H1 (cell line): ENCODE measurements around the gene BCL11A. TPM values are rescaled to one million over a fixed set of nuclear protein-coding genes. Genes with fewer than 3 reads are reported as not detected.

Experiments used
- CTCF ChIA-PET: fragments of 300-600 bp; sonication (Branson Sonifier 250); formaldehyde crosslinking; loops from one replicate; lab custom pipeline; 2021; ENCODE audit not compliant: partially characterized antibody; lab: Charles Lee
- POLR2A ChIA-PET: fragments of 300-600 bp; sonication (Branson Sonifier 250); formaldehyde crosslinking; loops from one replicate; lab custom pipeline; 2021; ENCODE audit warnings: inconsistent platforms; ENCODE audit not compliant: partially characterized antibody; lab: Charles Lee
- DNase-seq, 2 experiments: peaks; one replicate each; pipeline versions ENCODE4 v3.0.0 to v3.0.0-alpha.2; 2010 to 2022; ENCODE audit warnings: low spot score in 2 of 2, low read depth in 1 of 2, mixed read lengths in 1 of 2
- FAIRE-seq: peaks from 2 replicates; lab custom pipeline; 2011; peaks lifted over from hg19 to GRCh38; lab: Jason Lieb, UNC
- H2AFZ ChIP-seq: 2 replicates; pipeline ENCODE4 v1.8.1; 2012; ENCODE audit warnings: low read length, inconsistent platforms
- H2AK5ac ChIP-seq: 2 replicates; pipeline ENCODE4 v1.6.1; 2013; ENCODE audit warnings: low read depth, low read length
- H2BK120ac ChIP-seq: replicated peaks from 2 replicates; pipeline ENCODE3; 2013; ENCODE audit warnings: low read depth, low read length, inconsistent platforms
- H2BK12ac ChIP-seq: 2 replicates; pipeline ENCODE4 v1.6.1; 2013; ENCODE audit warnings: low read depth, low read length
- H2BK15ac ChIP-seq: 2 replicates; pipeline ENCODE4 v1.6.1; 2013; ENCODE audit warnings: low read length
- H2BK20ac ChIP-seq: 2 replicates; pipeline ENCODE4 v1.6.1; 2013; ENCODE audit warnings: low read length
- H2BK5ac ChIP-seq: 2 replicates; pipeline ENCODE4 v1.6.1; 2013; ENCODE audit warnings: low read depth, low read length
- H3K14ac ChIP-seq: 2 replicates; pipeline ENCODE4 v1.6.1; 2013; ENCODE audit warnings: inconsistent platforms; ENCODE audit not compliant: insufficient read length
- H3K18ac ChIP-seq: 2 replicates; pipeline ENCODE4 v1.6.1; 2013; ENCODE audit warnings: low read length; ENCODE audit errors: extremely low read depth
- H3K23ac ChIP-seq: 2 replicates; pipeline ENCODE4 v1.6.1; 2013; ENCODE audit warnings: inconsistent platforms; ENCODE audit not compliant: insufficient read length
- H3K23me2 ChIP-seq: 2 replicates; pipeline ENCODE4 v1.6.1; 2013; ENCODE audit warnings: low read depth, low read length
- H3K27ac ChIP-seq: 2 replicates; pipeline ENCODE4 v1.6.1; 2011; ENCODE audit warnings: low read depth, low read length, inconsistent platforms
- H3K27me3 ChIP-seq, 4 experiments: replicated peaks in 1 of 4; 1 replicate in 1 of 4; 2 replicates in 3 of 4; pipeline versions ENCODE4 v1.6.1 to v1.8.1; 2011 to 2013; ENCODE audit warnings: low read length in 3 of 4, mild to moderate bottlenecking in 3 of 4, inconsistent platforms in 2 of 4, mixed read lengths in 2 of 4, moderate library complexity in 1 of 4; ENCODE audit not compliant: control insufficient read depth in 3 of 4, insufficient read depth in 3 of 4; ENCODE audit errors: extremely low read depth in 1 of 4
- H3K36me3 ChIP-seq, 4 experiments: 2 replicates each; pipeline versions ENCODE4 v1.6.1 to v1.8.1; 2011 to 2013; ENCODE audit warnings: mild to moderate bottlenecking in 4 of 4, low read length in 3 of 4, moderate library complexity in 2 of 4, control low read depth in 1 of 4, inconsistent platforms in 1 of 4; ENCODE audit not compliant: insufficient read depth in 4 of 4, control insufficient read depth in 2 of 4
- H3K4ac ChIP-seq: replicated peaks from 2 replicates; pipeline ENCODE3; 2013; ENCODE audit warnings: low read length, low read depth, mixed read lengths, inconsistent platforms; ENCODE audit not compliant: insufficient read length
- H3K4me1 ChIP-seq, 4 experiments: replicated peaks in 1 of 4; 1 replicate in 1 of 4; 2 replicates in 3 of 4; pipeline versions ENCODE4 v1.6.1 to v1.8.1; 2011 to 2013; ENCODE audit warnings: low read length in 3 of 4, inconsistent platforms in 2 of 4, mixed read lengths in 1 of 4; ENCODE audit not compliant: insufficient read depth in 4 of 4, control insufficient read depth in 3 of 4
- H3K4me2 ChIP-seq, 2 experiments: 2 replicates each; pipeline versions ENCODE4 v1.6.1 to v1.8.1; 2011 to 2013; ENCODE audit warnings: low read depth in 2 of 2, low read length in 2 of 2, control low read depth in 1 of 2, inconsistent platforms in 1 of 2, mild to moderate bottlenecking in 1 of 2; ENCODE audit not compliant: insufficient read depth in 1 of 2
- H3K4me3 ChIP-seq, 4 experiments: fragments of 200-600, 300-600 bp in 1 of 4; sonication (generic), shearing (Covaris generic), sonication (Bioruptor Twin) in 1 of 4; 2 replicates each; pipeline versions ENCODE4 v1.5.1 to v1.8.1; 2011 to 2016; ENCODE audit warnings: low read length in 4 of 4, low read depth in 3 of 4, control low read depth in 2 of 4, inconsistent platforms in 2 of 4, mild to moderate bottlenecking in 2 of 4, mixed read lengths in 1 of 4, moderate library complexity in 1 of 4; ENCODE audit not compliant: insufficient read depth in 2 of 4; ENCODE audit errors: extremely low read depth in 1 of 4
- H3K56ac ChIP-seq: replicated peaks from 2 replicates; pipeline ENCODE3; 2013; ENCODE audit warnings: low read depth, mild to moderate bottlenecking, mixed read lengths, low read length, inconsistent platforms; ENCODE audit not compliant: insufficient read length
- H3K79me1 ChIP-seq: 2 replicates; pipeline ENCODE4 v1.6.1; 2013; ENCODE audit warnings: low read depth, low read length, control low read depth
- H3K79me2 ChIP-seq, 2 experiments: 2 replicates each; pipeline versions ENCODE4 v1.6.1 to v1.8.1; 2012 to 2013; ENCODE audit warnings: low read length in 2 of 2, mild to moderate bottlenecking in 2 of 2, inconsistent platforms in 1 of 2; ENCODE audit not compliant: insufficient read depth in 2 of 2, control insufficient read depth in 1 of 2
- H3K9ac ChIP-seq, 4 experiments: replicated peaks in 1 of 4; 1 replicate in 1 of 4; 2 replicates in 3 of 4; pipeline versions ENCODE4 v1.6.1 to v1.8.1; 2011 to 2013; ENCODE audit warnings: low read depth in 3 of 4, low read length in 3 of 4, control low read depth in 2 of 4, mild to moderate bottlenecking in 2 of 4, moderate library complexity in 2 of 4, inconsistent platforms in 1 of 4; ENCODE audit errors: extremely low read depth in 1 of 4
- H3K9me3 ChIP-seq, 2 experiments: 2 replicates each; pipeline versions ENCODE4 v1.6.1 to v1.8.1; 2012 to 2013; ENCODE audit warnings: mild to moderate bottlenecking in 2 of 2, moderate library complexity in 2 of 2, control low read depth in 1 of 2, inconsistent platforms in 1 of 2, low read depth in 1 of 2, low read length in 1 of 2, mixed read lengths in 1 of 2; ENCODE audit not compliant: insufficient read depth in 2 of 2
- H4K20me1 ChIP-seq, 2 experiments: replicated peaks in 1 of 2; 2 replicates each; pipeline versions ENCODE3 to v1.8.1; 2011 to 2013; ENCODE audit warnings: inconsistent platforms in 2 of 2, low read length in 2 of 2, mild to moderate bottlenecking in 1 of 2; ENCODE audit not compliant: insufficient read depth in 2 of 2, control insufficient read depth in 1 of 2
- H4K5ac ChIP-seq: 2 replicates; pipeline ENCODE4 v1.6.1; 2013; ENCODE audit warnings: low read length, low read depth, mixed read lengths, inconsistent platforms; ENCODE audit not compliant: insufficient read length
- H4K8ac ChIP-seq: 2 replicates; pipeline ENCODE4 v1.8.0; 2013; ENCODE audit warnings: mild to moderate bottlenecking, moderate library complexity, low read length, inconsistent platforms; ENCODE audit not compliant: insufficient read depth; ENCODE audit errors: extremely low read depth
- H4K91ac ChIP-seq: replicated peaks from 2 replicates; pipeline ENCODE3; 2013; ENCODE audit warnings: low read length, mixed read lengths, inconsistent platforms; ENCODE audit not compliant: insufficient read length
- EZH2 ChIP-seq: fragments of 200-600 bp; sonication (generic); IDR thresholded peaks from 2 replicates; pipeline ENCODE4 v1.7.1; 2012; ENCODE audit warnings: low read depth, mild to moderate bottlenecking, moderate library complexity, low read length, inconsistent platforms; ENCODE audit not compliant: severe bottlenecking
- JUND ChIP-seq: IDR thresholded peaks from 2 replicates; pipeline ENCODE4 v1.6.1; 2011; ENCODE audit warnings: mild to moderate bottlenecking, improper control_type of control experiment, low read length
- NANOG ChIP-seq: IDR thresholded peaks from 2 replicates; pipeline ENCODE4 v1.6.1; 2011; ENCODE audit warnings: low read length, low read depth, mild to moderate bottlenecking, inconsistent platforms; ENCODE audit not compliant: insufficient read depth, poor library complexity, severe bottlenecking
- PHF8 ChIP-seq: fragments of 200-600 bp; sonication (generic); conservative IDR thresholded peaks from 2 replicates; pipeline ENCODE4 v1.7.1; 2012; ENCODE audit warnings: low read depth, mild to moderate bottlenecking, inconsistent platforms, low read length, moderate library complexity
- SIRT6 ChIP-seq: IDR thresholded peaks from one replicate; pipeline ENCODE4 v1.7.1; 2012; ENCODE audit warnings: low read length, inconsistent platforms
- WGBS, 2 experiments: shearing (Covaris generic) in 1 of 2; methylation state at CpG; one replicate each; pipeline versions ENCODE4 v1.1.6 to v1.1.7; 2013 to 2015; ENCODE audit warnings: low lambda C conversion rate in 2 of 2, mixed read lengths in 2 of 2, inconsistent platforms in 1 of 2, low coverage in 1 of 2, missing lambda C conversion rate in 1 of 2; ENCODE audit not compliant: insufficient replicate concordance in 2 of 2, insufficient coverage in 1 of 2, insufficient read length in 1 of 2; ENCODE audit errors: extremely low coverage in 1 of 2, missing lambda C conversion rate in 1 of 2; 5-methylcytosine and 5-hydroxymethylcytosine counted together
- polyA plus RNA-seq, 7 experiments: library from polyadenylated mRNA; depleted of rRNA in 3 of 7; stranded (reverse) in 5 of 7; unstranded in 2 of 7; fragments of >200 nt in 5 of 7; fragments of 200-250 nt in 2 of 7; gene quantifications; 1 replicate in 5 of 7; 2 replicates in 1 of 7; 4 replicates in 1 of 7; pipeline versions ENCODE4 v1.2.1 to v1.2.3, GENCODE V29; 2011 to 2013; ENCODE audit warnings: missing spikeins in 2 of 7, mixed read lengths in 2 of 7
- total RNA-seq: library from RNA; stranded (reverse); fragmentation: NEBNext Ultra II Directional; extraction: Animal tissue kit (Norgen Biotek cat#: 25700); gene quantifications from 2 replicates; pipeline ENCODE4 v1.2.1, GENCODE V29; 2021
- TF ChIP-seq, protein P1 (sequence below): IDR thresholded peaks from 2 replicates; pipeline ENCODE4 v1.6.1; 2012; ENCODE audit warnings: low read length, inconsistent platforms

The BCL11A gene
- total and polyA plus RNA-seq, 2 of the 8 experiments (the other 6 are each of a cell fraction or from before 2014, with no cell fraction given) = 11.9 to 59.3 TPM

DNA sequence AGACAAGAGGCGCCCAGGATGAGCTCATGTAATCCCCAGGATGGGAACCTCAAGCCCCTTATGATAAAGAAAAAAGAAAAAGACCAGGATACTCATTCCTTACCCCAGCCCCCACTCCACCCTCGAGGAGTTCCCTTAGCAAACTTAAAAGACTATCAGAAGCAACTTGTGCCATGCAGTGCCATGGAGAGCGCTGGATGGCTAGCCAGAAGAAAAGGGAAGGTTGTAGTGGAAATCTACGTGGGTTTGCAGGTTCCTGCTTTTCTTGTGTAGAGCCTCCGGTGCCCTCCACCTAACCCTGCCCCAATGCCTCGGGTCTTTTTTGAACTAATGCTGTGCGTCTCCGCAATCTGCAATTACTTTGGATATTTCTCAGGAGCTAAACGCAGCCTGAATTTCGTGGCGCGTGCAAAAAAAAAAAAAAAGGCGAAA lies 16.2 kb upstream of the BCL11A start:
- Histone ChIP-seq H4K5ac (no peak overlapping the region), H3K9me3 (no peaks in the 10 kb centered on the region), H3K4ac (no peak overlapping the region), H2BK15ac (no peak overlapping the region), H3K23ac (no peak overlapping the region), H3K4me1 (peaks cover 4 to 14% (median 9%) of the 10 kb centered on the region in 4 experiments; a peak in 6 of 7 replicates), H4K91ac (no peak overlapping the region), H3K4me2 (peak overlapping the region; percentile 85 to 99), H2BK5ac (no peak overlapping the region; the same call in 1 of the 2 replicates), H2AFZ (peak overlapping the region; percentile 78), H2AK5ac (no peak overlapping the region), H3K79me1 (no peaks in the 10 kb centered on the region), H3K14ac (no peak overlapping the region), H3K23me2 (peaks cover 9% of the 10 kb centered on the region), H2BK20ac (no peak overlapping the region), H3K9ac (no peak overlapping the region), H3K27ac (no peak overlapping the region), H3K79me2 (no peaks in the 10 kb centered on the region), H3K56ac (no peak overlapping the region), H3K36me3 (no peaks in the 10 kb centered on the region), H3K18ac (peak overlapping the region; percentile 51), H4K20me1 (no peaks in the 10 kb centered on the region), H2BK120ac (no peak overlapping the region), H4K8ac (no peak overlapping the region), H3K27me3 (peaks cover 0 to 18% (median 14%) of the 10 kb centered on the region in 4 experiments; a peak in 6 of 7 replicates), H2BK12ac (no peak overlapping the region), H3K4me3 (peak overlapping the region; percentile 43 to 67 (median 57); a peak in 7 of 8 replicates)
- FAIRE-seq (no peak), DNase-seq (peak in 1 of 2 experiments; percentile 53)
- WGBS, 2 experiments = 6% methylated on average over 10 of the region's 13 CpGs; no CpG with 5 or more reads in 1 of the 2 experiments
- CTCF ChIA-PET = interaction anchor here (0.7 to 17.2 kb wide), 7 partner anchors 10 to 116 kb away, joined by 3 to 240 read pairs (median 4); no protein-coding TSS in a partner anchor
- TF ChIP-seq, protein P1, sequence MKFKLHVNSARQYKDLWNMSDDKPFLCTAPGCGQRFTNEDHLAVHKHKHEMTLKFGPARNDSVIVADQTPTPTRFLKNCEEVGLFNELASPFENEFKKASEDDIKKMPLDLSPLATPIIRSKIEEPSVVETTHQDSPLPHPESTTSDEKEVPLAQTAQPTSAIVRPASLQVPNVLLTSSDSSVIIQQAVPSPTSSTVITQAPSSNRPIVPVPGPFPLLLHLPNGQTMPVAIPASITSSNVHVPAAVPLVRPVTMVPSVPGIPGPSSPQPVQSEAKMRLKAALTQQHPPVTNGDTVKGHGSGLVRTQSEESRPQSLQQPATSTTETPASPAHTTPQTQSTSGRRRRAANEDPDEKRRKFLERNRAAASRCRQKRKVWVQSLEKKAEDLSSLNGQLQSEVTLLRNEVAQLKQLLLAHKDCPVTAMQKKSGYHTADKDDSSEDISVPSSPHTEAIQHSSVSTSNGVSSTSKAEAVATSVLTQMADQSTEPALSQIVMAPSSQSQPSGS = no peak
- TF ChIP-seq NANOG (no peak), PHF8 (no peak), EZH2 (peak; percentile 34), JUND (no peak), SIRT6 (no peak)
- POLR2A ChIA-PET = interaction anchor here (0.6 to 1.4 kb wide), 4 partner anchors 14 to 19 kb away, joined by 3 to 6 read pairs (median 4); partner anchors contain the start of gene BCL11A
